Body of pancreas (tissue), 4 donors: Measurements from ENCODE around the gene MGLL. TPM values are rescaled to one million over a fixed set of nuclear protein-coding genes. Genes with fewer than 3 reads are reported as not detected.

Source experiments
- ATAC-seq: fragments of 150-250 bp; one replicate; pipeline ENCODE4 v1.9.1; 2016
- DNase-seq, 4 donors: peaks; one replicate each; pipeline ENCODE4 v3.0.0-alpha.2; 2019
- H3K27ac ChIP-seq, 4 donors: fragments of 200-600 bp; sonication (generic); 1 replicate in 3 of 4; 2 replicates in 1 of 4; pipeline versions ENCODE4 v1.5.1 to v1.6.1; 2016 to 2019; ENCODE audit warnings: mild to moderate bottlenecking in 1 of 4, mixed read lengths in 1 of 4, moderate library complexity in 1 of 4
- H3K27me3 ChIP-seq, 2 donors: fragments of 200-600 bp; sonication (generic); one replicate each; pipeline ENCODE4 v1.6.0; 2016; ENCODE audit warnings: mild to moderate bottlenecking in 1 of 2
- H3K36me3 ChIP-seq, 2 donors: fragments of 200-600 bp; sonication (generic); replicated peaks in 1 of 2; 2 replicates each; pipeline ENCODE4 v1.5.1; 2016; ENCODE audit warnings: low read depth in 2 of 2; ENCODE audit not compliant: insufficient read depth in 1 of 2
- H3K4me1 ChIP-seq: fragments of 200-600 bp; sonication (generic); one replicate; pipeline ENCODE4 v1.6.0; 2016
- H3K4me3 ChIP-seq, 2 donors: fragments of 200-600 bp; sonication (generic); 1 replicate in 1 of 2; 2 replicates in 1 of 2; pipeline ENCODE4 v1.5.1; 2016 to 2019
- H3K9me3 ChIP-seq, 3 donors: fragments of 200-600 bp; sonication (generic); 1 replicate in 2 of 3; 2 replicates in 1 of 3; pipeline ENCODE4 v1.5.1; 2016
- CTCF ChIP-seq, 7 experiments: fragments of 450-650 bp in 4 of 7; fragments of 200-600 bp in 3 of 7; sonication (generic) in 3 of 7; IDR thresholded peaks; one replicate each; pipeline ENCODE4 v1.5.1; 2016 to 2019; ENCODE audit warnings: antibody characterized with exemption in 7 of 7
- POLR2A ChIP-seq, 3 donors: fragments of 450-650 bp; IDR thresholded peaks; one replicate each; pipeline ENCODE4 v1.6.1; 2016; ENCODE audit warnings: antibody characterized with exemption in 3 of 3, mild to moderate bottlenecking in 2 of 3
- WGBS, 2 donors: methylation state at CpG; one replicate each; pipeline ENCODE4 v1.1.5; 2017; 5-methylcytosine and 5-hydroxymethylcytosine counted together
- intact Hi-C: fragments of 100-400 bp; cut with DNase I; formaldehyde crosslinking; loops from one replicate; pipeline ENCODE4 v1.15.1; 2023
- total RNA-seq, 2 donors: library from RNA; depleted of rRNA; stranded (reverse); fragments of >200 nt; gene quantifications; one replicate each; pipeline ENCODE4 v1.1.0, GENCODE V29; 2016

Gene MGLL
- total RNA-seq, 2 donors from 2014 or later: 14.8 to 20.2 TPM

GRCh38 chr3:127788451-127788909 lies 33.8 kb downstream of the MGLL start:
- peaks cover 43% of the 10 kb centered on the region for H3K4me1 ChIP-seq
- H3K9me3 ChIP-seq: no peaks in the 10 kb centered on the region
- DNase-seq: no peak
- no peak for TF ChIP-seq CTCF (IDR thresholded peaks at IDR 0.05)
- no peak for TF ChIP-seq POLR2A (IDR thresholded peaks at IDR 0.05)
- no peak overlapping the region for H3K4me3 ChIP-seq
- no peaks in the 10 kb centered on the region for H3K36me3 ChIP-seq
- no peak for ATAC-seq
- no peak overlapping the region for H3K27ac ChIP-seq
- H3K27me3 ChIP-seq: no peaks in the 10 kb centered on the region
- intact Hi-C loops: no loop called here
- 82 to 84% methylated on average over 9 of the region's 9 CpGs for WGBS, 2 donors

GRCh38 chr3:127787571-127788365 lies 34.5 kb downstream of the MGLL start:
- Histone ChIP-seq H3K4me3 (no peak overlapping the region), H3K27ac (peak overlapping the region in 3 of 4 donors; percentile 30 to 69 (median 40)), H3K9me3 (no peaks in the 10 kb centered on the region), H3K4me1 (peaks cover 43% of the 10 kb centered on the region), H3K36me3 (no peaks in the 10 kb centered on the region), H3K27me3 (no peaks in the 10 kb centered on the region)
- WGBS, 2 donors: 63 to 68% methylated on average over 16 of the region's 16 CpGs
- intact Hi-C loops: no loop called here
- no peak for DNase-seq
- peak; percentile 68 for ATAC-seq
- no peak for TF ChIP-seq POLR2A (IDR thresholded peaks at IDR 0.05)
- no peak for TF ChIP-seq CTCF (IDR thresholded peaks at IDR 0.05)

- Histone ChIP-seq H3K4me3 (no peak overlapping the region), H3K27ac (peak overlapping the region in 1 of 4 donors; percentile 69), H3K27me3 (no peaks in the 10 kb centered on the region), H3K9me3 (no peaks in the 10 kb centered on the region), H3K36me3 (no peaks in the 10 kb centered on the region), H3K4me1 (peaks cover 43% of the 10 kb centered on the region)
- intact Hi-C loops: no loop called here
- 60 to 75% methylated on average over 6 to 9 of the region's 9 CpGs for WGBS, 2 donors
- ATAC-seq (peak; percentile 8), DNase-seq (no peak)
- TF ChIP-seq POLR2A (IDR thresholded peaks at IDR 0.05): no peak
- no peak for TF ChIP-seq CTCF (IDR thresholded peaks at IDR 0.05)
Measured at GRCh38 chr3:127787071-127787490, 35.2 kb downstream of the MGLL start.

- peak; percentile 28 to 64 (median 56) for DNase-seq
- H3K27ac ChIP-seq: peak overlapping the region in 1 of 4 donors; percentile 69
- peaks cover 43% of the 10 kb centered on the region for H3K4me1 ChIP-seq
- no peak for TF ChIP-seq POLR2A (IDR thresholded peaks at IDR 0.05)
- no peak for TF ChIP-seq CTCF (IDR thresholded peaks at IDR 0.05)
- H3K9me3 ChIP-seq: no peaks in the 10 kb centered on the region
- H3K36me3 ChIP-seq: no peaks in the 10 kb centered on the region
- H3K4me3 ChIP-seq: no peak overlapping the region
- 70% methylated on average over 16 to 18 of the region's 19 CpGs for WGBS, 2 donors
- intact Hi-C loops: no loop called here
- H3K27me3 ChIP-seq: no peaks in the 10 kb centered on the region
- ATAC-seq: no peak
Measured at GRCh38 chr3:127786353-127787070, 35.8 kb downstream of the MGLL start.
